ENCODE measurements around the gene CELF2.

GRCh38 chr10:11005725-11006427, 11.8 kb upstream of the CELF2 start:
- TF ChIP-seq EZH2 (IDR thresholded peaks at IDR 0.05), result no peak
- TF ChIP-seq, protein P1, sequence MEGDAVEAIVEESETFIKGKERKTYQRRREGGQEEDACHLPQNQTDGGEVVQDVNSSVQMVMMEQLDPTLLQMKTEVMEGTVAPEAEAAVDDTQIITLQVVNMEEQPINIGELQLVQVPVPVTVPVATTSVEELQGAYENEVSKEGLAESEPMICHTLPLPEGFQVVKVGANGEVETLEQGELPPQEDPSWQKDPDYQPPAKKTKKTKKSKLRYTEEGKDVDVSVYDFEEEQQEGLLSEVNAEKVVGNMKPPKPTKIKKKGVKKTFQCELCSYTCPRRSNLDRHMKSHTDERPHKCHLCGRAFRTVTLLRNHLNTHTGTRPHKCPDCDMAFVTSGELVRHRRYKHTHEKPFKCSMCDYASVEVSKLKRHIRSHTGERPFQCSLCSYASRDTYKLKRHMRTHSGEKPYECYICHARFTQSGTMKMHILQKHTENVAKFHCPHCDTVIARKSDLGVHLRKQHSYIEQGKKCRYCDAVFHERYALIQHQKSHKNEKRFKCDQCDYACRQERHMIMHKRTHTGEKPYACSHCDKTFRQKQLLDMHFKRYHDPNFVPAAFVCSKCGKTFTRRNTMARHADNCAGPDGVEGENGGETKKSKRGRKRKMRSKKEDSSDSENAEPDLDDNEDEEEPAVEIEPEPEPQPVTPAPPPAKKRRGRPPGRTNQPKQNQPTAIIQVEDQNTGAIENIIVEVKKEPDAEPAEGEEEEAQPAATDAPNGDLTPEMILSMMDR (IDR thresholded peaks at IDR 0.05), result no peak
- no peak for TF ChIP-seq EZH2phosphoT487 (IDR thresholded peaks at IDR 0.05)
